H1 (cell line): ENCODE measurements around the gene GRIA4.

Experiments used
- CREB1 ChIP-seq: IDR thresholded peaks from 2 replicates; pipeline ENCODE4 v1.6.1; 2012; ENCODE audit warnings: inconsistent platforms
- EP300 ChIP-seq, 2 experiments: IDR thresholded peaks; 1 replicate in 1 of 2; 2 replicates in 1 of 2; pipeline ENCODE4 v1.6.1; 2011 to 2012; ENCODE audit warnings: low read depth in 2 of 2, low read length in 2 of 2, mild to moderate bottlenecking in 2 of 2, borderline replicate concordance in 1 of 2, inconsistent platforms in 1 of 2, moderate library complexity in 1 of 2
- EZH2 ChIP-seq: fragments of 200-600 bp; sonication (generic); IDR thresholded peaks from 2 replicates; pipeline ENCODE4 v1.7.1; 2012; ENCODE audit warnings: low read depth, mild to moderate bottlenecking, moderate library complexity, low read length, inconsistent platforms; ENCODE audit not compliant: severe bottlenecking
- FOSL1 ChIP-seq: IDR thresholded peaks from 2 replicates; pipeline ENCODE4 v1.6.1; 2011; ENCODE audit warnings: mild to moderate bottlenecking, low read depth, low read length, moderate library complexity; ENCODE audit not compliant: insufficient read depth
- GTF2F1 ChIP-seq: IDR thresholded peaks from 2 replicates; pipeline ENCODE4 v1.6.1; 2012; ENCODE audit warnings: low read depth, low read length, improper control_type of control experiment, borderline replicate concordance
- JUN ChIP-seq: IDR thresholded peaks from 2 replicates; pipeline ENCODE4 v1.6.1; 2011; ENCODE audit warnings: low read depth, mild to moderate bottlenecking, improper control_type of control experiment, low read length
- NRF1 ChIP-seq: IDR thresholded peaks from 2 replicates; pipeline ENCODE4 v1.6.1; 2011; ENCODE audit warnings: mild to moderate bottlenecking, low read depth, low read length, improper control_type of control experiment
- PHF8 ChIP-seq: fragments of 200-600 bp; sonication (generic); conservative IDR thresholded peaks from 2 replicates; pipeline ENCODE4 v1.7.1; 2012; ENCODE audit warnings: low read depth, mild to moderate bottlenecking, inconsistent platforms, low read length, moderate library complexity
- POLR2A ChIP-seq, 2 experiments: IDR thresholded peaks; 1 replicate in 1 of 2; 2 replicates in 1 of 2; pipeline ENCODE4 v1.6.1; 2011; ENCODE audit warnings: low read depth in 2 of 2, low read length in 2 of 2, mild to moderate bottlenecking in 2 of 2; ENCODE audit errors: control extremely low read depth in 1 of 2
- ZNF274 ChIP-seq: IDR thresholded peaks from 2 replicates; pipeline ENCODE4 v1.7.0; 2012; ENCODE audit warnings: low read length, borderline replicate concordance; ENCODE audit errors: extremely low read depth

DNA sequence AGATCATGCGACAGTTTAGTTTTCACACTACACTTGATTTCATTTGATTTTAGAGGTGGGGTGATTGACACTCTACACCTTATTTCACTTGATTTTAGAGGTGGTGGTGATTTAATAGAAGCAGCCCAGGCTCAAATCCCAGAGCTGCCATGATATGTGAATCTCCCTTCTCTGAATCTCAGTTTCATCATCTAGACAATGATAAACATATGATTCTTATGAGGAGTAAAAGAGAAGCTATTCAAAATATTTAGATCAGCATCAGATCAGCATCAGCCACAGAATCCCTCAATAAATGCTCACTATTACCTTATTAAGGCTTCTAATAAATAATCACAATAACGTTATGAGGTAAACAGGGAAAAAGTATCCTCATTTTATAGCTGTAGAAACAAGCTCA, 313.4 kb downstream of the GRIA4 start:
- no peak for TF ChIP-seq CREB1
- TF ChIP-seq GTF2F1: no peak
- no peak for TF ChIP-seq FOSL1
- TF ChIP-seq EP300 (IDR thresholded peaks at IDR 0.05; ENCODE audit: borderline replicate concordance in 1 of 2, low read depth in 2 of 2, low read length in 2 of 2): no peak
- TF ChIP-seq EZH2: no peak
- TF ChIP-seq NRF1: no peak
- no peak for TF ChIP-seq JUN
- no peak for TF ChIP-seq PHF8
- no peak for TF ChIP-seq ZNF274
- no peak for TF ChIP-seq POLR2A (IDR thresholded peaks at IDR 0.05; ENCODE audit: control extremely low read depth in 1 of 2, low read depth in 2 of 2, low read length in 2 of 2)
